GM04503 (cell line): ENCODE data around the gene CCDC88B.

Experiments used
- DNase-seq: peaks from one replicate; pipeline ENCODE4 v3.0.0-alpha.2; 2012; ENCODE audit warnings: low read depth

The CCDC88B gene

DNA sequence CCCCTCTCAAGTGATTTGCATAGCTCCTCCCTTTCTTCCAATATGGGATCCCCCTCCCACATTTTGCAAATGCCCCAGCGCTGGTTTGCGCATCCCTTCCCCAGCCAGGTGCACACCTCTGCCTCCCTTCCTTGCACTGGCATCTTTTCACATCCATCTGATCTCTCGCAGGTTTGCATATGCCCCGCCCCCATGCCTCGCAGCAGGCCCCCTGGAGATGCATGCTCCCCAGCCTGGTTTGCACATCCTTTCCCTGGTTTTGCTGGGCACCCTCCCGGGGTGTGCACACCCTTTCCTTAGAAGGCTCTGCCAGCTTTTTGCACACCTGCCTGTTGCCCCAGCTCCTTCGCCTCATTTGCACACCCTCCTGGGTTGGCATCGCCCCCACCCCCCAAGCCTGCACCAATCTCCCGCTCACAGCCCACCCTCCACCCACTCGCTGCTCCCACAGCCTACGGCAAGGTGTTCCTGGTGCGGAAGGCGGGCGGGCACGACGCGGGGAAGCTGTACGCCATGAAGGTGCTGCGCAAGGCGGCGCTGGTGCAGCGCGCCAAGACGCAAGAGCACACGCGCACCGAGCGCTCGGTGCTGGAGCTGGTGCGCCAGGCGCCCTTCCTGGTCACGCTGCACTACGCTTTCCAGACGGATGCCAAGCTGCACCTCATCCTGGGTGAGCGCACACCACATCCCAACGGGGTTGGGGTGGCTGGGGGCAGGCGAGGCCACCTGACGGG is 19.9 kb downstream of the CCDC88B start:
- DNase-seq, result no peak

DNA sequence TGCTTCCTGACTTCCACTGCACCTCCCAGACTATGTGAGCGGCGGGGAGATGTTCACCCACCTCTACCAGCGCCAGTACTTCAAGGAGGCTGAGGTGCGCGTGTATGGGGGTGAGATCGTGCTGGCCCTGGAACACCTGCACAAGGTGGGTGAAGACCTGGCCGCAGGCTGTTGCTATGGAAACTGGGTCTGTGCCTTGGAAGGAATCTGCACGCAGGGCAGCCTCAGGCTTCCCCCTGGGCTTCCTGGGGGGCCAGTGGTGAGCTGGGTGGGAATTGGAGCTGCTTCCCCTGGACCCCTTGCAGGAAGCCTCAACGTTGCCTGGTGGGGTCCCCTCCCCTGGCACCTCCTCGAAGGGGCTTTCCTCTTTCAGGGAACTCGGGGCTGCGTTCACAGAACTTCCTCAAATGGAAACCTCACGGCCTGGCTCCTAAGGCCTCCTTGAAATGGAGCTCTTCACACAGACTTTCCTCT is 20.5 kb downstream of the CCDC88B start:
- no peak for DNase-seq

DNA sequence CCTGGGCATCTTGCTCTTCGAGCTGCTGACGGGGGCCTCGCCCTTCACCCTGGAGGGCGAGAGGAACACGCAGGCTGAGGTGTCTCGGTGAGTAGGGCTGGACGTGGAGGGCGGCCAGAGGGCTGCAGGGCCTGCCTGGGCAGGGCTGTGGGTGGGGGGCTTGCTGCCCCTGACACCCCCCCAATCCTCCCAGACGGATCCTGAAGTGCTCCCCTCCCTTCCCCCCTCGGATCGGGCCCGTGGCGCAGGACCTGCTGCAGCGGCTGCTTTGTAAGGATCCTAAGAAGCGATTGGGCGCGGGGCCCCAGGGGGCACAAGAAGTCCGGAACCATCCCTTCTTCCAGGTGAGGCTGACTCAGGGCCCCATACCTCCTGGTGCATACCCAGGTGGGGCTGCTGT is 21.7 kb downstream of the CCDC88B start:
- DNase-seq, result no peak

DNA sequence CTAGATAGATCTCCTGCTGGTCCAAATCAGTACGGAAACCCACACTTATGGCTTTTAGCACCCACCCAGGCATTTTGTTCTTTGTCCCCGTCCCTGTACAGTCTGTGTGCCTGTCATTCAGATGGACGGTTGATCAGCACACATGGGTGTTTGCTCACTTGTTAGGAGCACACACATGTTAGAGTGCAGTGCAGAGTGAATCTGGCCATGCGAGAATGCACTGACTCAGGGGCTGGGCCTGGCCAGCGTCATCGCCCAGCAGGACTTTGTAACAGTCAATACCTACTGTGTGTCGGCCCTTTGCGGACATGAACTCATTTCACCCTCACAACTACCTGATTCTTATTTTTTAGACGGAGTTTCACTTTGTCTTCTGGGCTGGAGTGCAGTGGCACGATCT is 22.3 kb downstream of the CCDC88B start:
- DNase-seq, result no peak

DNA sequence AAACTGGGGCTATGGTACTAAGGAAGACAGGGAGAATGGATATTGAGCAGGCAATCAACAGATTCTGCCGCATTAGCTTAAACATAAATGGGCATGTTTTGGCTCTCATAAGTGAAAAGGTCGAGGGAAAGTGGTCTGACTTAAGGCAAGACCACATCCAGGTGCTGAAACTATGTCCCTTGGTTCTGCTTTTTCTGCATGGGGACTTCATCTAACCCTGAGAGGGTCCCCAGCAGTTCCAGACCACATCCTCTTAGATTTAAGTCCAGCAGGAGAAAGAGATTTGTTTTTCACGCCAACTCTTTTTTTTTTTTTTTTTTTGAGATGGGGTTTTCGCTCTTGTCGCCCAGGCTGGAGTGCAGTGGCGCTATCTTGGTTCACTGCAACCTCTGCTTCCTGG is 24.4 kb downstream of the CCDC88B start:
- DNase-seq, result no peak

DNA sequence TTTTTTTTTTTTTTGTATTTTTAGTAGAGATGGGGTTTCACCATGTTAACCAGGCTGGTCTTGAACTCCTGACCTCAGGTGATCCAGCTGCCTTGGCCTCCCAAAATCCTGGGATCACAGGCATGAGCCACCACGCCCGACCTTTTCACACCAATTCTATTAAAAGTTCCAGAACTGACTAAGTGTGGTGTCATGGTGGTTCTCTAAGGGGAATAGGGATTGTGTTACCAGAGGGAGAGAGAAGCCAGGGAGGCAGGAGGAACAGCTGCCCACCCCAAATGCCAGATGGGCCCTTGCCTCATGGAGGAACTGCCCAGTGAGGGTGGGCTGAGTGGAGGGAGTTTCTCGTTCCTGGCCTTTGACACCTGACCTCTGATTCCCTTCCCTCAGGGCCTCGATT is 24.9 kb downstream of the CCDC88B start:
- no peak for DNase-seq

DNA sequence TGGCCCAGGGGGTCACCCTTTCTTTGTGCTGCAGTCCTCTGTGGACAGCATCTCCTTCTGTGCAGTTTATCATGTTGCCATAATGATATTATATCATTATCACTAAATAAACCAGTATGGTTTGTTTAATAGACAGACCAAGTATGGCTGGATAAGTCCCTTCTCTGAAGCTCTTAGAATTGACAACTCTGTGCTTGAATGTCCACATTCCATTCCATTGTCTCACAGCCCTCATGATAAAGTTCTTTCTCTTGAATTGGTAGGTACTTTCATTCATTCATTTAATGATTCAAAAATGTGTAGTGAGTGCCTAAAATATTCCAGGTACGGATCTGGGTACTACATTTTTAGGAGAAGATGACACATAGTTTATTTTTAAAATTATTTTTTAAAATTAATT is 26.7 kb downstream of the CCDC88B start:
- no peak for DNase-seq

DNA sequence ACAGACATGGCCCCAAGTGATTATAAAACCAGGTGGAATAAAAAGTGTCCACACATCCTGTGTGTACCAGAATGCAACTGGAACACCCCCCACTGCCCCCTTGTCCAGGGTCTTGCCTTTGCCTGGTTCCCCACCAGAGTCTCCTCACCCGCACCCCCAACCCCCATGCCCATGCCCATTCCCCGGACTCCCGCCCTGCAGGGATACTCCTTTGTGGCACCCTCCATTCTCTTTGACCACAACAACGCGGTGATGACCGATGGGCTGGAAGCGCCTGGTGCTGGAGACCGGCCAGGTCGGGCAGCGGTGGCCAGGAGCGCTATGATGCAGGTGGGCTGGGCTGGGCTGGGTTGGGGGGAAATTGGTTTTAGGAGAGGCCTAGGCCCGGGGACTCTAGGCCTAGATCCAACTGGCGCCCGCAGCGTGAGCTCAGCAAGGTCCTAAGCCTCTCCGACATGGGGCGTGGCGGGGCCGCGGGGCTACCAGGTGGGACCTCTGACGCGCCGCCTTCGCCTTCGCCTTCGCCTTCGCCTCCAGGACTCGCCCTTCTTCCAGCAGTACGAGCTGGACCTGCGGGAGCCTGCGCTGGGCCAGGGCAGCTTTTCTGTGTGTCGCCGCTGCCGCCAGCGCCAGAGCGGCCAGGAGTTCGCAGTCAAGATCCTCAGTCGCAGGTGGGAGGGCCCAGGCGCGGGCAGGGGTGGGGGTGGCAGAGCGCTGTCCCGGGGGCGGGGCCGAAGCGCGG is 28.1 kb downstream of the CCDC88B start:
- DNase-seq, result no peak

DNA sequence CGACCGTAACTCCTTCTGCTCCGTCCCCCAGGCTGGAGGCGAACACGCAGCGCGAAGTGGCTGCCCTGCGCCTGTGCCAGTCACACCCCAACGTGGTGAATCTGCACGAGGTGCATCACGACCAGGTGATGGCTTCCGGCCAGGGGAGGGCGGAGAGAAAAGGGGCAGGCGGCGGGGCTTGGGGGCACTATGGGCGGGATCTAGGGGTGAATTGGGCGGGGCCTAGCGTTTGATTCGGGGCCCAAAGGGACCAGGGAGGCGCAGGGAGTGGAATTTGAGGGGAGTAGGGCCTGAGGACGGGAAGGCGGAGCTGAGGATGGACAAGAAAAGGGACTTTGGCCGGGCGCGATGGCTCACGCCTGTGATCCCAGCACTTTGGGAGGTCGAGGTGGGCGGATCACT is 28.7 kb downstream of the CCDC88B start:
- DNase-seq, result no peak

DNA sequence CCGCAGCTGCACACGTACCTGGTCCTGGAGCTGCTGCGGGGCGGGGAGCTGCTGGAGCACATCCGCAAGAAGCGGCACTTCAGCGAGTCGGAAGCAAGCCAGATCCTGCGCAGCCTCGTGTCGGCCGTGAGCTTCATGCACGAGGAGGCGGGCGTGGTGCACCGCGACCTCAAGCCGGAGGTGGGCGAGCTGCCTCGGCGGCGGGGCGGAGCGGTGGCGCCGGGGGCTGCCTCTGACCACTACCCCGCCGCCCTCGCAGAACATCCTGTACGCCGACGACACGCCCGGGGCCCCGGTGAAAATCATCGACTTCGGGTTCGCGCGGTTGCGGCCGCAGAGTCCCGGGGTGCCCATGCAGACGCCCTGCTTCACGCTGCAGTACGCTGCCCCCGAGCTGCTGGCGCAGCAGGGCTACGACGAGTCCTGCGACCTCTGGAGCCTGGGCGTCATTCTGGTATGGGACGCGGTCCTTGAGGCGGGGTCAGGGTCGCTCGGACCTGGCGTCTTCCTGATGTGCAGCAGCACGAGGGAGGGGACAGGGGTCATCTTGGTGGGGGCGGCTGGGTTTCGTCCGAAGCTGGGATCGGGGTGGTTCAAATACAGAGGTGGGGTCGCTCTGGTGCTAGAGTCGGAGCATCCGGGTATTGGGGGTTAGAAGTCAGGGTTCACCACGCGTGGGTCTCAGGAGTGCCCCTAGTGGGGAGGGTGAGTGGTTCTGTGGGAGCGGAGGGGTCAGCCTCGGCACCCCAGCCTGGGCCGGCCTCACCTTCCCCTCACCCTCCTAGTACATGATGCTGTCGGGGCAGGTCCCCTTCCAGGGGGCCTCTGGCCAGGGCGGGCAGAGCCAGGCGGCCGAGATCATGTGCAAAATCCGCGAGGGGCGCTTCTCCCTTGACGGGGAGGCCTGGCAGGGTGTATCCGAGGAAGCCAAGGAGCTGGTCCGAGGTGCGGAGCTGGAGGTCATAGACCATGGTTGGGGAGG is 29.7 kb downstream of the CCDC88B start:
- DNase-seq, result no peak

DNA sequence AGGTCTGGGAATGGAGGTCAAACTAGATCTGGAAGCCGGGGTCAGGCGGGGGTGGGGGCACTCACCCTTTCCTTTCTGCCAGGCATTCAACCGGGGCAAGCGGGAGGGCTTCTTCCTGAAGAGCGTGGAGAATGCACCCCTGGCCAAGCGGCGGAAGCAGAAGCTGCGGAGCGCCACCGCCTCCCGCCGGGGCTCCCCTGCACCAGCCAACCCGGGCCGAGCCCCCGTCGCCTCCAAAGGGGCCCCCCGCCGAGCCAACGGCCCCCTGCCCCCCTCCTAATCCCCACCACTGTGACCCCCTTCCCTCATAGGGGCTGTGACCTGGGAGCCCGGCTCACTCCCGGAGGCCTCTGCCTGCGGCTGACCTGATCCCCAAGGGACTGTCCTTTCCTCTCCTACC is 31.2 kb downstream of the CCDC88B start:
- no peak for DNase-seq

DNA sequence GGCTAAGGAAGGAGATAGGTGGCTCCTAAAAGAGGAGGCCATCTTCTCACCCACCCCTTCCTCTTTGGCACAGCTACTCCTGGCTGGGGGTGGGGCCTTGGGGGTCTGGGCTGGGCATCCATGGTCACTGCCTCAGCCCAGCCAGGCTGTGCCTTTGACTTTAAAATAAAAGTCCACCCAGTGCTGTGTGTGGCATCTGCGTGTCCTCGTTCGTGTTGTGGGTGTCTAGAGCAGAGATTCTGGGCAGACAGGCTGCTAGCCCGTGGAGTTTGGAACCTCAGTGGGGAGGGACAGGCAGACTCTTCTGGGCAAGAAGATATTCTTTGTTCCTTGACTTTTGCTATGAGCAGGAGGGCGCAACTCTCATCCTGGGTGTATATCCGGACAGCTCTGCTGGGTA is 32.0 kb downstream of the CCDC88B start:
- no peak for DNase-seq

DNA sequence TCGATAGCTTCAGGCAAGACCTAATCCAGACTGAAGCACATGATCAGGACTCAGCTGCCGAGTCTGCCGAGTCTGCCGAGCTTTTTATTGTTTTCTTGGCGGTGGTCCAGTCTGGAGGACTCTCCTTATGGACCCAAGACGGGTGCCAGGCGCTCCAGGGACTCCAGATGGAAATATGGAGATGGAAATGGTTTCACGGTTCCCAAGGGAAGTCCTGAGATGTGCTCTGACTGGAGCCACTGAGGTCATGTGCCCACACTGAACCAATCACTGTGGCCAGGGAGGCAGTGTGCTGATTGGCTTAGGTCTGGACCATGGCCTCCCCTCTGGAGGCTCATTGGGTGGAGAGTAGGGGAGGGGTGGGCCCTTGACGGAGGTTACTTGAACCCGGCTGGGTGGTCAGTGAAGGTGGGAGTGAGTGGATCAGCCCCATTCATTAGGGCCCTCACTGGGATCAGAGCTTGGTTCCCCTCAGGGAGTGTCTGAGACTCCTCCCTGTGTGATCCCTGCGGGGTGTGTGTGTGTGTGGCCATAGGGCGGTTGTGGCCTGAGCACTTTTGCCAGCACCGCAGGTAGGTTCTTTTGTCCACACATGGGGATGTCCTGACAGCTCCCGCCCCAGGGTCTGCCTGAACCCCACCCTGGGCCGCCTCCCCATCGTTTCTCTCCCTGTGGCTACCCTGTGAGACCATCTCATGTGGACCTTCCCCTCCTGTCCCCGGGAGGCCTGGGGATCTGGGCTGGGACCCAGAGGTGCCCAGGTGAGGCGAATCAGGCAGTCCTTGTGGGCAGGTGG is 33.0 kb downstream of the CCDC88B start:
- DNase-seq, result no peak

DNA sequence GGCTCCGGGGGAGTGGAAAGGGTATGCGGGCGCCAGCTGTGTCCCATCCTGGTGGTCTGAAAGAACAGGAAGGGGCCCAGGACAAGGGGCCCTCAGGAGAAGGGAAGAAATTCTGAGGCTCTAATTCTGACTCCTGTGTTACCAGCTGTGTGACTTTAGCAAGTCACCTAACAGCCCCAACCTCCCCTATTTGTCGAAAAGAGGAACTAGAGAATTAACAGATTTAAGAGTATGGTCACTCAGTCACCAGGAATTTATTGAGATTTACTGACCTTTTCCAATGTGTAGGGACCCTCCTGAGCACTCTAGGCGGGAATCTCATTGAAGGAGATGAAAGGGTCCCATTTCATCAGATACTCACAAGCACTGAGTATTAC is 33.6 kb downstream of the CCDC88B start:
- DNase-seq, result no peak

DNA sequence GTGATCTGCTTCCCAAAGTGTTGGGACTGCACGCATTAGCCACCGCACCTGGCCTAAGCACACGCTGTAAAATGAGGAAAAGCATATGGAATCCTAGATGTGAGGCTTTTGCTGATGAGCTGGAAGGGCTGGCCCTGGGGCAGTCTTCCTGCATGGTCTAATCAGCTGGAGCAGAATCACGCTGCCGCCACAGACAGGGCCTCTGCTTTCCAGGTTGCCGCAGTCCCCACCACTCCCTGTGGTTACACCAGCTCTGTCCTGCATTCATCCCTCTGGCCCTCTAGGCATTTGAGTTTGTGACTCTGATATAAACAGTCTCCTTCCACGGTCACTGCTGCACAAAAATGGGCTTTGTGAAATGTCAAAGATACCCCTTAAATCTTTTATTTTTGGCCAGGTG is 36.1 kb downstream of the CCDC88B start:
- no peak for DNase-seq

DNA sequence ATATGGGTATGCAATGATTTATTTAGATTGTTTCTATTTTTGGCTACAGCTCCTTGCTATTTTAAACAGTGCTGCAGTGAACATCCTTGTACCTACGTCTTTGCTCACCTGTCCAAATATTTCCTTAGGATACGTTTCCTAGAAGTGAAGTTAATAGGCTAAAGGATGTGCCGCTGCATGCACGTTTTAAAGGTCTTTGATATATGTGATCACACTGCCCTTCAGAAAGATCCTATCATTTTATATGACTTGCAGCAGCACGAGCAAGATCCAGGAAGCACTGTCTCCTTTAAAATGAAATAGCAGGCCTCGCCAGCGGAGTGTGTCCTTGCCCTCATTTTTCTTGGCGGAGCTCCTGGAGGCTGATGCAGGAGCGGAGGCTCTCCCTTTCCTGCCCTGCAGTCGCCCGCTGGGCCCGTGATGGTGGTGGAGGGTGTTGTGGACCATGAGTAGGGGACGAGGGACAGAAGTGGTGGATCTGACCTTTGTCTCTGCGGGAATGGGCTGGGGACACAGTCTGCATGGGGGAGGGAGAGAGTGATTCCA is 38.4 kb downstream of the CCDC88B start:
- no peak for DNase-seq

DNA sequence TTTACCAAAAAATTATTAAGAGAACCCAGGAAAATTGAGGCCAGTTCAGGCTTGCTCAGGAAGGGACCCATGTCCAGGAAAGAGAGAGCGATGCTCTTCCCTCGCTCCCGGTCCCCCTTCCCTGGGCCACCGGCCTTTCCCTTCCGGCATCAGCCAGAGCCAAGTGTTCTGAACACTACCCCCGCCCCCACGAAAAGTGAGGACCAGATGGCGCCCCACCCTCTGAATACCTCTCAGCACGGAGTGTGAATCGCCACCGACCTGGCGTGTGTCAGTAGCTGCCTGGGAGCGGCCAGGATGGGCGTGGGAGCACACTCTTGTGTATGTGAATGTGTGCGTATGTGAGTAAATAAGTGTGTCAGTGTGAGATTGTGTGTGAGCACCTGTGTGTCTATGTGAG is 39.2 kb downstream of the CCDC88B start:
- no peak for DNase-seq

DNA sequence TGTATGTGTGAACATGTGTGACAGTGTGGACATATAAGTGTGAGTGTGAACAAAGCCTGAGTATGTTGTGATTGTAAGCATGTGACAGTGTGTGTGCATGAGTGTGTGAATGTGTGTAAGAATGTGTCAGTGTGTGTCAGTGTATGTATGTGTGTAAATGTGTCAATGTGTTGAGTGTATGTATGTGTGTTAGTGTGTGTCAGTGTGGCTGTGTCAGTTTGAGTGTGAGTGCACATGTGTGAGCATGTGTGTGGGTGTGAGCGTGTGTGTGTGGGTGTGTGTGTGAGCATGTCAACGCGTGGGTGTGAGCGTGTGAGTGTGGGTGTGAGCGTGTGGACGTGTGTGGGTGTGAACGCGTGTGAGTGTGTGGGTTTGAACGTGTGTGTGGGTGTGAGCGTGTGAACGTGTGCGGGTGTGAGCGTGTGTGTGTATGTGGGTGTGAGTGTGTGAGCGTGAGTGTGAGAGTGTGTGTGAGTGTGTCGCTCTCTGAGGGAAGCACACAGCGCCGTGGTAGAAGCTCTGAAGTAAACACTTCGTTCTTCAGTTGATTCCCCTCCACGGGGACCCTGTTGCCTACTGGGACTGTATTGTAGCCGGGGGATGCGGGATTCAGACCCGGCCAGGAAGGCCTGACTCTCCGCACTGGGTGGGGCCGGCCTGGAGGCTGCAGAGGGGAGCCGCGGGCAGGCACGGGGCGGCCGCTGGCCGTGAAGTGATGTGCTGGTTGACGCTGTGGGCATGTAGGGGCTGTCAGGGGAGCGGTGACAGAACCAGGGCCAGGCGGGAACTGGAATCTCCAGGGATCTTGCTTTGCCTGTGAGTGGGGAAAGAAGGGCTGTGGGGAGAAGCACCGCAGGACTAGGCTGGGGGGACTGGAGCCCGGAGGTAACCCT is 40.1 kb downstream of the CCDC88B start:
- DNase-seq, result no peak

DNA sequence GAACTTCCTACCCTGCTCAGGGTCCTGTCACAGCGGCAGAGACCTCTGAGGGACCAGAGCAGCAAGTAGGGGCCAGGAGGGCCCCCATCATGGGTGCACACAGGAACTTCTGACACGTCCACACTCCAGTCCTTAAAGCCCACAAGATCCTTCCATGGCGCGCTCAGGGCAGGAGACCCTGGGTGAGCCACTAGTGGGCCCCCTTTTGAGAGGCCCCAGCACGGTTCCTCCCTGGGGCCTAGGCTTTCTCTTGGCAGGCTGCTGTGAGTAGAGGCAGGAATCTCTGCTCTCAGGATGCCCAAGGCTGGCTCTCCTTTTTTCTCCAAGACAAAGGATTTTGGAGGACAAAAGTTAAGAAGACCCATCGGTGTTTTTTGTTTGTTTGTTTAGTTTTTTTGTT is 41.3 kb downstream of the CCDC88B start:
- no peak for DNase-seq

DNA sequence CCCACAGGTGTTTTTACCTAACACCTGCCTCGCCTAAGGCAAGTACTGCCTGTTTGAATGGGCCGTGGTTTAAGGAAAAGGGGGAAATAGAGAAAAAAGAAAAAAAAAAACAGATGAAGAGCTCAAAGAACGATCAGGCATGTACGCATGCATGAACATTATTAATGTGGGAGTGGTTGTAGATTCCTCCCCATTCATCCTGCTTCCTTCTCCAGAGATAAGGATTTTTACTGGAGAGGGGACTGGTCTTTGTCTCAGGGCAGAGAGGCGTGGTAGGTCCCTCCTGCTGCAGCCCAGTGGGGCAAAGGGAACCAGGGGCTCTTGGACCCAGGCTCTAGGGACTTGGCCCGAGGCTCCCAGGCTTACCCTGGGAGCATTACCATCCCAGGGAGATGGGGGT is 42.0 kb downstream of the CCDC88B start:
- no peak for DNase-seq
